ENCODE results near the gene ZPR1.

DNA sequence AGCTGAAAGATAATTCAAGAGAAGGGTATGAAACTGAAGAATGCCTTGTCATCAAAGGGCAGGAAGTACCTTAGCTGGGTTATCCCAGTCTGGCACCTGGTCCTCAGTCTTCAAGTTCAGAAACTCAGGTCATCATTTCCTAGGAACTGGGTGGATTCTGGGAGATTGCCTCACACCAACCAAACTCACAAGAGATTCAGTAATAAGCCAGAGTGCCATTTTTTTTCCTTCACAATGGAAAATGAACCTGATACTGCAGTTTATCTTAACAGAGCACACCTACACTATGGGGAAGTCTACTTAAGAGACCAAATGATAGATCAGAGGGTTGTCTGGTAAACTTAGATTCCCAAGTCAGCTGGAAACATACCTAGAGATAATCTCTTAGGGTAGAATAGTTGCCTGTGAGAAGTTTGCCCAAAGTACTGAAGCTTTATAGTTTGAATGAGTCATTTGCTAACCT lies 11.3 kb downstream of the ZPR1 start:
- TF ChIP-seq RAD21 (IDR thresholded peaks at IDR 0.05; ENCODE audit: low read length) (no peak), POLR2A (IDR thresholded peaks at IDR 0.05; ENCODE audit: low read depth, low read length) (no peak), CEBPB (IDR thresholded peaks at IDR 0.05; ENCODE audit: low read depth, low read length) (no peak), RCOR1 (IDR thresholded peaks at IDR 0.05; ENCODE audit: insufficient replicate concordance, low read length) (no peak), MAZ (IDR thresholded peaks at IDR 0.05; ENCODE audit: borderline replicate concordance, low read depth, low read length) (no peak), RFX5 (IDR thresholded peaks at IDR 0.05; ENCODE audit: low read depth, low read length) (no peak), BHLHE40 (IDR thresholded peaks at IDR 0.05; ENCODE audit: low read depth, low read length) (no peak), SMC3 (IDR thresholded peaks at IDR 0.05; ENCODE audit: low read depth, low read length) (no peak), FOS (IDR thresholded peaks at IDR 0.05; ENCODE audit: low read depth, low read length) (no peak), MXI1 (IDR thresholded peaks at IDR 0.05; ENCODE audit: borderline replicate concordance, low read depth, low read length) (no peak), ELK1 (IDR thresholded peaks at IDR 0.05; ENCODE audit: borderline replicate concordance, low read depth, low read length) (no peak), NFE2L2 (IDR thresholded peaks at IDR 0.05; ENCODE audit: low read depth, low read length) (no peak)
- TF ChIP-seq, protein P1, sequence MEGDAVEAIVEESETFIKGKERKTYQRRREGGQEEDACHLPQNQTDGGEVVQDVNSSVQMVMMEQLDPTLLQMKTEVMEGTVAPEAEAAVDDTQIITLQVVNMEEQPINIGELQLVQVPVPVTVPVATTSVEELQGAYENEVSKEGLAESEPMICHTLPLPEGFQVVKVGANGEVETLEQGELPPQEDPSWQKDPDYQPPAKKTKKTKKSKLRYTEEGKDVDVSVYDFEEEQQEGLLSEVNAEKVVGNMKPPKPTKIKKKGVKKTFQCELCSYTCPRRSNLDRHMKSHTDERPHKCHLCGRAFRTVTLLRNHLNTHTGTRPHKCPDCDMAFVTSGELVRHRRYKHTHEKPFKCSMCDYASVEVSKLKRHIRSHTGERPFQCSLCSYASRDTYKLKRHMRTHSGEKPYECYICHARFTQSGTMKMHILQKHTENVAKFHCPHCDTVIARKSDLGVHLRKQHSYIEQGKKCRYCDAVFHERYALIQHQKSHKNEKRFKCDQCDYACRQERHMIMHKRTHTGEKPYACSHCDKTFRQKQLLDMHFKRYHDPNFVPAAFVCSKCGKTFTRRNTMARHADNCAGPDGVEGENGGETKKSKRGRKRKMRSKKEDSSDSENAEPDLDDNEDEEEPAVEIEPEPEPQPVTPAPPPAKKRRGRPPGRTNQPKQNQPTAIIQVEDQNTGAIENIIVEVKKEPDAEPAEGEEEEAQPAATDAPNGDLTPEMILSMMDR (conservative IDR thresholded peaks at IDR 0.05; ENCODE audit: low read depth, low read length): no peak
- TF ChIP-seq, protein P2, sequence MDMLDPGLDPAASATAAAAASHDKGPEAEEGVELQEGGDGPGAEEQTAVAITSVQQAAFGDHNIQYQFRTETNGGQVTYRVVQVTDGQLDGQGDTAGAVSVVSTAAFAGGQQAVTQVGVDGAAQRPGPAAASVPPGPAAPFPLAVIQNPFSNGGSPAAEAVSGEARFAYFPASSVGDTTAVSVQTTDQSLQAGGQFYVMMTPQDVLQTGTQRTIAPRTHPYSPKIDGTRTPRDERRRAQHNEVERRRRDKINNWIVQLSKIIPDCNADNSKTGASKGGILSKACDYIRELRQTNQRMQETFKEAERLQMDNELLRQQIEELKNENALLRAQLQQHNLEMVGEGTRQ (IDR thresholded peaks at IDR 0.05; ENCODE audit: low read depth, low read length): no peak
